K562 (cell line): ENCODE measurements around the gene CLTRN. TPM values are rescaled to one million over a fixed set of nuclear protein-coding genes. Genes with fewer than 3 reads are reported as not detected.

Source experiments
- ATAC-seq: fragments of 200-7000 bp; cut with Tn5 transposase; 3 replicates; pipeline ENCODE4 v1.9.1; 2020; ENCODE audit warnings: moderate library complexity
- BruUV-seq: library from RNA; stranded (reverse); fragments of 400-500 nt; replicated peaks from 2 replicates; lab custom pipeline; 2021; lab: Mats Ljungman, UMichigan
- CTCF ChIA-PET: fragments of 300-600 bp; formaldehyde crosslinking; extraction: SDS; loops from one replicate; lab custom pipeline; 2021; ENCODE audit warnings: low intra/inter-chr PET ratio; lab: Yijun Ruan, JAX
- POLR2A ChIA-PET: fragments of 300-600, 350-650 bp; sonication (Branson Sonifier 250); formaldehyde crosslinking; extraction: SDS; loops from one replicate; lab custom pipeline; 2021; ENCODE audit warnings: antibody characterized with exemption, inconsistent platforms; lab: Yijun Ruan, JAX
- DNase-seq, 4 experiments: peaks; one replicate each; pipeline versions ENCODE4 v3.0.0 to v3.0.0-alpha.2; 2011 to 2018; ENCODE audit warnings: low spot score in 3 of 4, mixed read lengths in 3 of 4; ENCODE audit errors: extremely low read depth in 1 of 4
- FAIRE-seq: peaks from 2 replicates; lab custom pipeline; 2011; peaks lifted over from hg19 to GRCh38; lab: Jason Lieb, UNC
- H2AFZ ChIP-seq: 2 replicates; pipeline ENCODE4 v1.6.0; 2011; ENCODE audit warnings: low read depth, low read length, control low read depth, inconsistent platforms
- H3K27ac ChIP-seq: fragments of 200-600 bp; 3 replicates; pipeline ENCODE4 v1.8.0; 2011; ENCODE audit warnings: low read depth, mild to moderate bottlenecking, control low read depth, inconsistent platforms, low read length, moderate library complexity, mixed read lengths; ENCODE audit errors: extremely low read depth
- H3K27me3 ChIP-seq, 2 experiments: fragments of 300-600 bp in 1 of 2; 2 replicates in 1 of 2; 3 replicates in 1 of 2; pipeline versions ENCODE4 v1.6.0 to v1.8.0; 2011; ENCODE audit warnings: inconsistent platforms in 2 of 2, low read length in 2 of 2, mild to moderate bottlenecking in 1 of 2, mixed read lengths in 1 of 2, moderate library complexity in 1 of 2; ENCODE audit not compliant: control insufficient read depth in 2 of 2, insufficient read depth in 2 of 2
- H3K36me3 ChIP-seq: fragments of 300-600 bp; 3 replicates; pipeline ENCODE4 v1.8.0; 2011; ENCODE audit warnings: mild to moderate bottlenecking, low read length, inconsistent platforms; ENCODE audit not compliant: control insufficient read depth, insufficient read depth
- H3K4me1 ChIP-seq, 2 experiments: fragments of 200-600 bp in 1 of 2; replicated peaks in 1 of 2; 2 replicates in 1 of 2; 3 replicates in 1 of 2; pipeline versions ENCODE4 v1.5.1 to v1.8.0; 2011; ENCODE audit warnings: inconsistent platforms in 2 of 2, low read length in 2 of 2, mild to moderate bottlenecking in 1 of 2, mixed read lengths in 1 of 2, moderate library complexity in 1 of 2; ENCODE audit not compliant: control insufficient read depth in 2 of 2, insufficient read depth in 2 of 2
- H3K4me2 ChIP-seq: 2 replicates; pipeline ENCODE4 v1.6.1; 2011; ENCODE audit warnings: low read length, control low read depth, inconsistent platforms, mixed read lengths; ENCODE audit not compliant: insufficient read depth
- H3K4me3 ChIP-seq: fragments of 200-600 bp; sonication (generic), shearing (Covaris generic); 2 replicates; pipeline ENCODE4 v1.5.1; 2016; ENCODE audit warnings: control low read depth, inconsistent platforms
- H3K79me2 ChIP-seq: fragments of 200-600 bp; 3 replicates; pipeline ENCODE4 v1.8.0; 2011; ENCODE audit warnings: low read length, inconsistent platforms; ENCODE audit not compliant: control insufficient read depth, insufficient read depth
- H3K9ac ChIP-seq, 2 experiments: 2 replicates each; pipeline versions ENCODE4 v1.6.0 to v1.6.1; 2011; ENCODE audit warnings: low read depth in 2 of 2, low read length in 2 of 2, control low read depth in 1 of 2, inconsistent platforms in 1 of 2, mild to moderate bottlenecking in 1 of 2, mixed read lengths in 1 of 2; ENCODE audit not compliant: insufficient read depth in 1 of 2
- H3K9me1 ChIP-seq: one replicate; pipeline ENCODE4 v1.6.0; 2011; ENCODE audit warnings: inconsistent platforms, mild to moderate bottlenecking, low read length, moderate library complexity; ENCODE audit not compliant: control insufficient read depth, insufficient read depth
- H3K9me3 ChIP-seq: replicated peaks from 2 replicates; pipeline ENCODE4 v1.5.1; 2011; ENCODE audit warnings: low read depth, low read length, inconsistent platforms; ENCODE audit not compliant: control insufficient read depth, insufficient read depth
- H4K20me1 ChIP-seq: replicated peaks from 2 replicates; pipeline ENCODE4 v1.6.1; 2011; ENCODE audit warnings: low read length, inconsistent platforms, mixed read lengths; ENCODE audit not compliant: control insufficient read depth, insufficient read depth
- ADNP ChIP-seq: fragments of 200-800 bp; sonication (Bioruptor generic); IDR thresholded peaks from 2 replicates; pipeline ENCODE4 v1.6.1; 2016; ENCODE audit warnings: missing genetic modification characterization, missing compliant biosample characterization
- MECOM ChIP-seq: fragments of 250-450 bp; sonication (Bioruptor Pico); IDR thresholded peaks from 2 replicates; pipeline ENCODE4 v1.8.0; 2022; ENCODE audit warnings: inconsistent platforms
- MGA ChIP-seq: fragments of 450-650 bp; IDR thresholded peaks from 2 replicates; pipeline ENCODE4 v1.6.1; 2016; ENCODE audit warnings: mild to moderate bottlenecking, moderate library complexity
- POLR2H ChIP-seq: IDR thresholded peaks from 2 replicates; pipeline ENCODE4 v1.6.1; 2016; ENCODE audit warnings: missing genetic modification characterization, low read depth, mild to moderate bottlenecking, control low read depth, missing compliant biosample characterization, moderate library complexity
- SAFB2 ChIP-seq: fragments of 200-400 bp; formaldehyde crosslinking; IDR thresholded peaks from 2 replicates; pipeline ENCODE4 v1.6.1; 2018; ENCODE audit warnings: borderline replicate concordance, low read length, low read depth, moderate library complexity; ENCODE audit not compliant: severe bottlenecking
- SMARCB1 ChIP-seq: IDR thresholded peaks from 2 replicates; pipeline ENCODE4 v1.6.1; 2011; ENCODE audit warnings: improper control_type of control experiment, low read depth; ENCODE audit not compliant: insufficient read length
- STAG1 ChIP-seq: sonication (generic); formaldehyde crosslinking; IDR thresholded peaks from 2 replicates; pipeline ENCODE4 v1.5.0; 2020; ENCODE audit warnings: missing genetic modification reagents, borderline replicate concordance
- ZNF124 ChIP-seq: sonication (generic); formaldehyde crosslinking; IDR thresholded peaks from 2 replicates; pipeline ENCODE4 v1.8.1; 2022; ENCODE audit warnings: missing genetic modification reagents
- ZNF165 ChIP-seq: fragments of 250-450 bp; sonication (Bioruptor Pico); IDR thresholded peaks from 2 replicates; pipeline ENCODE4 v1.4.0; 2020; ENCODE audit warnings: borderline replicate concordance
- ZNF316 ChIP-seq: fragments of 450-650 bp; IDR thresholded peaks from 2 replicates; pipeline ENCODE4 v1.6.1; 2016
- WGBS: fragments of 100-300 bp; shearing (Covaris generic); methylation state at CpG from one replicate; pipeline ENCODE4 v1.1.6; 2016; ENCODE audit warnings: low coverage, mixed read lengths; ENCODE audit not compliant: insufficient coverage; ENCODE audit errors: missing lambda C conversion rate; 5-methylcytosine and 5-hydroxymethylcytosine counted together
- in situ Hi-C: fragments of 300-500 bp; cut with MboI; formaldehyde crosslinking; loops from 4 replicates; pipeline ENCODE4 v1.15.0; 2018; ENCODE audit warnings: inconsistent platforms, mixed read lengths
- intact Hi-C: fragments of 100-400 bp; cut with micrococcal nuclease; formaldehyde crosslinking; loops from 2 replicates; pipeline ENCODE4 v1.14.2; 2022
- polyA plus RNA-seq, 8 experiments: library from polyadenylated mRNA; depleted of rRNA in 4 of 8; stranded (reverse) in 5 of 8; unstranded in 3 of 8; fragments of >200 nt; fragmentation: Nextera tagmentation in 2 of 8; fragmentation: Illumina TruSeq in 1 of 8; extraction: Ambion mirVana in 2 of 8; extraction: Trizol in 1 of 8; gene quantifications; 2 replicates each; pipeline versions ENCODE4 v1.2.1 to v1.2.3, GENCODE V29; 2011 to 2014; ENCODE audit warnings: inconsistent platforms in 1 of 8, missing spikeins in 1 of 8
- total RNA-seq, 7 experiments: library from RNA; depleted of rRNA in 6 of 7; stranded (reverse); fragments of >200 nt in 6 of 7; fragmentation: Illumina TruSeq in 2 of 7; extraction: Trizol in 2 of 7; gene quantifications; 2 replicates each; pipeline versions ENCODE4 v1.2.1 to v1.2.3, GENCODE V29; 2011 to 2021; ENCODE audit warnings: low replicate concordance in 1 of 7
- TF ChIP-seq, protein P1 (sequence below): sonication (generic); formaldehyde crosslinking; IDR thresholded peaks from 2 replicates; pipeline ENCODE4 v1.8.0; 2022; ENCODE audit warnings: missing genetic modification reagents, mild to moderate bottlenecking, moderate library complexity, borderline replicate concordance

CLTRN gene
- total and polyA plus RNA-seq, 9 of the 15 experiments (the other 6 are each of a cell fraction or from before 2014, with no cell fraction given): 0.11 to 0.36 (median 0.18) TPM; not detected in 2

- H3K9me3 ChIP-seq: no peaks in the 10 kb centered on the region
- H3K4me2 ChIP-seq: no peak overlapping the region
- no peak overlapping the region for H3K4me3 ChIP-seq
- H3K36me3 ChIP-seq: peaks cover 61% of the 10 kb centered on the region; the same call in 1 of the 3 replicates
- CTCF ChIA-PET: no interaction called here
- no TSS peak for BruUV-seq
- no peak overlapping the region for H3K27ac ChIP-seq
- intact Hi-C loops (no loop called here), in situ Hi-C loops (no loop called here)
- H4K20me1 ChIP-seq: no peaks in the 10 kb centered on the region
- H3K4me1 ChIP-seq: no peaks in the 10 kb centered on the region
- DNase-seq (no peak), ATAC-seq (no peak), FAIRE-seq (no peak)
- WGBS: 95% methylated on average over 3 of the region's 3 CpGs
- H3K79me2 ChIP-seq: no peaks in the 10 kb centered on the region
- POLR2A ChIA-PET: no interaction called here
- no peaks in the 10 kb centered on the region for H3K27me3 ChIP-seq
- no peaks in the 10 kb centered on the region for H3K9me1 ChIP-seq
- no peak overlapping the region for H2AFZ ChIP-seq
- no peak overlapping the region for H3K9ac ChIP-seq
- TF ChIP-seq SMARCB1 (no peak), ZNF124 (no peak), ZNF316 (no peak), MECOM (no peak), ADNP (tag) (no peak), POLR2H (tag) (no peak), MGA (no peak), ZNF165 (no peak), STAG1 (CRISPR knock-in tag) (no peak), SAFB2 (no peak)
- TF ChIP-seq, protein P1, sequence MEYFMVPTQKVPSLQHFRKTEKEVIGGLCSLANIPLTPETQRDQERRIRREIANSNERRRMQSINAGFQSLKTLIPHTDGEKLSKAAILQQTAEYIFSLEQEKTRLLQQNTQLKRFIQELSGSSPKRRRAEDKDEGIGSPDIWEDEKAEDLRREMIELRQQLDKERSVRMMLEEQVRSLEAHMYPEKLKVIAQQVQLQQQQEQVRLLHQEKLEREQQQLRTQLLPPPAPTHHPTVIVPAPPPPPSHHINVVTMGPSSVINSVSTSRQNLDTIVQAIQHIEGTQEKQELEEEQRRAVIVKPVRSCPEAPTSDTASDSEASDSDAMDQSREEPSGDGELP (CRISPR knock-in tag): no peak
Observed at GRCh38 chrX:15696516-15696915, 31.9 kb upstream of the CLTRN start.
